Urinary bladder (tissue), 4 donors: Measurements from ENCODE around the gene PIMREG. TPM values are rescaled to one million over a fixed set of nuclear protein-coding genes. Genes with fewer than 3 reads are reported as not detected.

Experiments used
- DNase-seq: peaks from one replicate; pipeline ENCODE4 v3.0.0-alpha.2; 2015; ENCODE audit errors: extremely low spot score
- H3K27ac ChIP-seq: one replicate; pipeline ENCODE4 v1.5.1; 2013; ENCODE audit warnings: low read depth, mild to moderate bottlenecking, moderate library complexity
- H3K36me3 ChIP-seq: one replicate; pipeline ENCODE4 v1.6.1; 2013; ENCODE audit warnings: mild to moderate bottlenecking, moderate library complexity; ENCODE audit not compliant: insufficient read depth
- H3K4me1 ChIP-seq: one replicate; pipeline ENCODE4 v1.6.1; 2013; ENCODE audit warnings: mild to moderate bottlenecking, moderate library complexity; ENCODE audit not compliant: insufficient read depth
- H3K4me3 ChIP-seq: one replicate; pipeline ENCODE4 v1.5.1; 2013; ENCODE audit warnings: low read depth, low read length
- WGBS: extraction: QIAGEN DNeasy Blood & Tissue Kit; methylation state at CpG from one replicate; pipeline ENCODE4 v1.1.7; 2013; 5-methylcytosine and 5-hydroxymethylcytosine counted together
- polyA plus RNA-seq: library from polyadenylated mRNA; stranded (reverse); fragments of 200-250 nt; gene quantifications from one replicate; pipeline ENCODE4 v1.2.3, GENCODE V29; 2013
- total RNA-seq: library from RNA; depleted of rRNA; stranded (reverse); fragments of >200 nt; gene quantifications from one replicate; pipeline ENCODE4 v1.2.3, GENCODE V29; 2014
- donor health status: healthy with polysubstance abuse.
- donor health status: healthy.

The PIMREG gene
- total and polyA plus RNA-seq, 2 donors: 0.41 to 14.2 TPM

DNA sequence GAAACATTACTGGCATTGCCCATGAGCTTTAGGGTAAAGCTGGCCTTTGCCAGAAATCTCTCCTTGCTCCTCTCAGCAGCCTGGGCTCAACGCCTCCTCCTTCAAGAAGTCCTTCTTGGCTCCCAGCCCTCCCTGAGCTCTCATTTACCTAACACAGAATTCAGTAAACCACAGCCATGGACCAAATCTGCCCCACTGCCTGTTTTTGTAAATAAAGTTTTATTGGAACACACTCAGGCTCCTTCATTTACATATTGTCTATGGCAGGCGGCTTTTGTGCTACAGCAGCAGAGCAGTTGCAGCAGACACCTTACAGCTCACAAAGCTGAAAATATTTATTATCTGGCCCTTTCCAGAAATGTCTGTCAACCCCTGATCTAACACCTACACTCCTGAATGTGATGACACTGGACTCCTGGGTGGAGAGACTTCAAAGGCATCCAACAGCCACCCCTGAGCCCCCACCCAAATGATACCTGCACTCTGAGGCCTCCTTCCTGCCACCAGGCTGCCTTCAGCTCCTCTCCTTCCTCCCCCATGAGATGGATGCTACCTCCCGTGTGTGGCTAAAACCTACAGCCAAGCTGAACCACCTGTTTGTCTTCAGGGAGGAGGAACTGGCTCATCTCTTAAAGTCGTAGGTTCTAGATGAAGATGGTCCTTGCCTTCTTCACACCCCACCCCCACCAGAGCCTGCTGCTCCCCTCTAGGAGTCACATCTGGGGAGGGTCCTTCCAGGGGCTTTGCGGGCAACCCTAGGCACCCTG, 41.6 kb downstream of the PIMREG start:
- Histone ChIP-seq H3K4me1 (no peaks in the 10 kb centered on the region), H3K4me3 (no peak overlapping the region), H3K36me3 (no peaks in the 10 kb centered on the region), H3K27ac (no peak overlapping the region)
- WGBS: 71% methylated on average over 5 of the region's 5 CpGs
- no peak for DNase-seq

DNA sequence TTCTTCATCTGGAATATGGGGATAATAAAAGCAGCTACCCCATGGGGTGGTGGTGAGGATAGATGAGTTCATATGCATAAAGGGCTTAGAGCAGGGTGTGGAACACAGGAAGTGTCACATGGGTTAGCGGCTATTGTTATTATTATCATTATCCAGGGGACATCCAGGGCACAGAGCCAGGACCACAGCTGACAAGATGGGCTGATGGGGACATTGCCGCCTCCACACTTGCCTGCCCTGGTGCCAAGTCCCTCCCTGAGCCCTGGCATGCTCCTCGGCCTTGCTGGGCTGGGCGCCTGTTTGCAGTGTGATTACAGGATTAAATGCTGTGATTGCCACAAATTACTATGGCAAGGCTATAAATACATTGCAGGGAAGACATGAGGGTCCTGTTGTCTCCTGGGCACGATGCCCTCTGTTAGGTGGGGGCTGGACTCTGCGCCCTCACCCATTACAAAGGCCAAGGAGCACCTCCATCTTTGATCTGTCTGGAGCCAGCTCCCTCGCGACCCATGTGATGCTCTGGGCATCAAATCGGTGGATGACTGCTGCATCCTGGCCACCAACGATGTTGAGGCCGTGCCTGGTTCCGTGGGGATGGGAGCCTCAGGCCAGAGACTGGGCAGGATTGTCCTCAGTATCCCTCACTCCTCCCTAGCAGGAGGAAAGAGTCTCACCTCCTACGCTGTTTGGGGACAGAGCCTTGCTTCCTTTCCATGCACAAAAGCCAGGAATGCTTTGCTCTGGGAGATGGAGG, 43.2 kb downstream of the PIMREG start:
- H3K36me3 ChIP-seq: no peaks in the 10 kb centered on the region
- H3K4me1 ChIP-seq: no peaks in the 10 kb centered on the region
- DNase-seq: no peak
- WGBS: 53% methylated on average over 13 of the region's 13 CpGs
- no peak overlapping the region for H3K4me3 ChIP-seq
- H3K27ac ChIP-seq: no peak overlapping the region

DNA sequence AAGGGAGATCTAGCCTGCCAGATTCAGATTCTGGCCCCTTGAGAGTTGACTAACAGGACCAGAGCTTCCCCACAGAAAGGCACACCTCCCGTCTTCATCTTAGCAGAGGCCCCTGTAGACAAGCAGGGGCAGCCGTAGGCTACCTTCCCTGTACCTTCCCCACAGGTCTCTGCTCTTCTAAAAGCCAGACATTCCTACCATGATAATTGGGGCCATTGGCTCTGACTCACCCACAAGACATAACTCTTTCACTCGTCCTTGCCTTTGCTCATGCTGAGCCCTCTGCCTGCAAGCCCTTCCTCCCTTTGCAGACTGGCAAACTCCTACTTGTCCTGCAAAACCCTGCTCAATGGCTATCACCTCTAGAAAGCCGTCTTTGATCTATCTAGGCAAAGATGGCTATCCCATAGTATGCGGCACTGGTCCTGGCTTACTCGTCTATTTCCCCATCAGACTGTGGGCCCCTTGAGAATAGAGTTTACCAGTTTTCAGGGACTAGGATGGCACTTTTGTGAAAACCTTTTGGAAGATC, 43.8 kb downstream of the PIMREG start:
- 76% methylated on average over 6 of the region's 6 CpGs for WGBS
- H3K27ac ChIP-seq: no peak overlapping the region
- DNase-seq: no peak

GRCh38 chr17:6489016-6489550, 44.8 kb downstream of the PIMREG start:
- Histone ChIP-seq H3K27ac (no peak overlapping the region), H3K4me1 (no peaks in the 10 kb centered on the region), H3K36me3 (no peaks in the 10 kb centered on the region), H3K4me3 (no peak overlapping the region)
- DNase-seq: no peak
- 87% methylated on average over 6 of the region's 6 CpGs for WGBS

More for the DNA sequence above, 43.8 kb downstream of the PIMREG start:
- no peaks in the 10 kb centered on the region for H3K4me1 ChIP-seq
- H3K36me3 ChIP-seq: no peaks in the 10 kb centered on the region
- no peak overlapping the region for H3K4me3 ChIP-seq

- H3K4me1 ChIP-seq: no peaks in the 10 kb centered on the region
- no peak overlapping the region for H3K27ac ChIP-seq
- 78% methylated on average over 7 of the region's 7 CpGs for WGBS
- H3K4me3 ChIP-seq: no peak overlapping the region
- no peak for DNase-seq
- no peaks in the 10 kb centered on the region for H3K36me3 ChIP-seq
Observed at GRCh38 chr17:6491071-6491700, 46.9 kb downstream of the PIMREG start.

DNA sequence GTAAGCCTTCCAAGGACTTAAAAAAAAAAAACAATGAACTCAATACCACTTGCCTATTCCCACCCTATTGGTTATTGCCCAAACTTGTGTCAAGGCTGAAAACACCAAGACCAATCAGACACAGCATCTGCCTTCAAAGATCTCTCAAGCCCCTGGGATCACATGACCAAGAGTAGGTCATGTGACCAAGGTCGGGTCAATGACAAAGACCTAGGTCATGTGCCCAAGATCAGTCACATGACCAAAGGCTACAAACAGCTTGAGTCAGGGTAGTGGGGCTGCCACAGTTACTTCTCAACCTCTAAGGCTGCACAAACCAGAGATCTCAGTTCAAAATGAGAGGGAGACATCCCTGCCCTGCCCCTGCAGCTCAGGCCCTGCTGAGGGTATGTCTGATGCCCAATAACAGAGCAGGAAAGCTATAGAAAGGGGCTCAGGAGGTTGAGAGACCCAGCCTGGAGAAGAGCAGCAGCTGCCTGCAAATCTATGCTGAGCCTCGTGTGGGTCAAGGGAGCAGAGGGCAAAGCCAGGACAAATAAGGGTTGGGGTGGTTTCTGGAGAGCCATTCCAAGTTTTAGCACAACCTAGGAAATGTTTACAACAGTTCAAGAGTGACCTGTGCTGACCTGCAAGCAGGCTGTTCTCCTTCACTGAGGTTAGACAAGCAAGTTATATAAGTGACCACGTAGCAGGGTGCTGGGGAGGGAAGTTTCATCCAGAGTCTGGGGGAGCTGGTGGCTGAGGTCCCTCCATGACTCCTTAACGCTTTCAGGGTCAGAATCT, 48.8 kb downstream of the PIMREG start:
- no peak overlapping the region for H3K4me3 ChIP-seq
- no peak for DNase-seq
- WGBS: 66% methylated on average over 4 of the region's 4 CpGs
- H3K4me1 ChIP-seq: no peaks in the 10 kb centered on the region
- H3K27ac ChIP-seq: no peak overlapping the region
- no peaks in the 10 kb centered on the region for H3K36me3 ChIP-seq

DNA sequence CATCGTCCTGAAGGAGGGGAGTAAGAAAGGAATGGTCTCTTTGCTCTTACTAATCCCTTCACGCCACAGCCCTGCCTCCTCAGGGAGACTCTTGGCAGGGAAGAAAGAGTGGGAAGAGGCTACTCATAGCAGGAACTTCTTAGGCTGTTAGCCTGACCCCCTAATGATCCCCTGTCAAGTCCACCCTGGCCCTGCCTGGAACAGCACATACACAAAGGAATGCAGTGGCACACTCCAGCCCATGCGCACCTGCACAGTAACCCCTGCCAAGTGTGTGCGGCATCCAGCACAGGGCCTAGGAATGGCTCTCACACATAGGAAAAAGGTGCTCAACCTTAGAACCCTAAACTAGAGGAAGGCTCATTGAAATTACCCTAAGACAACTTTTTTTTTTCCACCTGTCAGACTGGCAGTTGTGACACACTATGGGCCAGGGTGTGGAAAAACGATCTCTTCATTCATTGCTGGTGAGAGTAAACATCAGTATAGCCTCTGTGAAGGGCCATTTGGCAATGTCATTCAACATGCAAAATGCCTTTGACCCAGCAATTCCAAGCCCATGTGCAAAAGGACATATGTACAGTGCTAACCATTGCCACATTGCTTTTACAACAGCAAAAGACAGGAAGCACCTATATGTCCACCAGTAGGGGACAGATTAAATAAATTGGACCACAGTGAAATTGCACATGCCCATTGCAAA, 50.1 kb downstream of the PIMREG start:
- DNase-seq: no peak
- Histone ChIP-seq H3K27ac (no peak overlapping the region), H3K4me1 (no peaks in the 10 kb centered on the region), H3K36me3 (no peaks in the 10 kb centered on the region), H3K4me3 (no peak overlapping the region)
- WGBS: 81% methylated on average over 5 of the region's 5 CpGs

GRCh38 chr17:6495450-6496115, 51.3 kb downstream of the PIMREG start:
- DNase-seq: no peak
- 60% methylated on average over 15 of the region's 15 CpGs for WGBS
- Histone ChIP-seq H3K27ac (no peak overlapping the region), H3K36me3 (no peaks in the 10 kb centered on the region), H3K4me3 (no peak overlapping the region), H3K4me1 (no peaks in the 10 kb centered on the region)

DNA sequence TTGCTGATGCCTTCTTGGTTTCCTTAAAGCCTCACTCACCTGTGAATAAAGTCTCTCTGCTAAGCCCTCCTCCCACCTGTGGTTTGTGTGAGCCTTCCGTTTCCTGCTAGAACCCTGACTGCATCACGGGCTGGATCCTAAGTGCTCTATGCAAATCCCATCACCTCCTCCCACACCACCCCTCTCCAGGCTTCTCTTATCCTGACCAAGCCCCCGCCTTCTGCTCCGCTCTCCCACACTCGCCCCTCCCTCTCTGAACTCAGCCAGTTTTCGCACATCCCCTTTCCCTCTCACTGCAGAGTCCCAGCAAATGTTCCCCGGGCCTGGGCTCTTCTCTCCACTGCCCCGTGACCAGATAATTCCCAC, 51.8 kb downstream of the PIMREG start:
- Histone ChIP-seq H3K4me1 (no peaks in the 10 kb centered on the region), H3K4me3 (no peak overlapping the region), H3K36me3 (no peaks in the 10 kb centered on the region), H3K27ac (no peak overlapping the region)
- 28% methylated on average over 8 of the region's 8 CpGs for WGBS
- DNase-seq: peak; percentile 5

GRCh38 chr17:6496640-6497441, 52.6 kb downstream of the PIMREG start:
- Histone ChIP-seq H3K4me1 (no peaks in the 10 kb centered on the region), H3K27ac (no peak overlapping the region), H3K4me3 (no peak overlapping the region), H3K36me3 (no peaks in the 10 kb centered on the region)
- WGBS: 54% methylated on average over 15 of the region's 15 CpGs
- no peak for DNase-seq

DNA sequence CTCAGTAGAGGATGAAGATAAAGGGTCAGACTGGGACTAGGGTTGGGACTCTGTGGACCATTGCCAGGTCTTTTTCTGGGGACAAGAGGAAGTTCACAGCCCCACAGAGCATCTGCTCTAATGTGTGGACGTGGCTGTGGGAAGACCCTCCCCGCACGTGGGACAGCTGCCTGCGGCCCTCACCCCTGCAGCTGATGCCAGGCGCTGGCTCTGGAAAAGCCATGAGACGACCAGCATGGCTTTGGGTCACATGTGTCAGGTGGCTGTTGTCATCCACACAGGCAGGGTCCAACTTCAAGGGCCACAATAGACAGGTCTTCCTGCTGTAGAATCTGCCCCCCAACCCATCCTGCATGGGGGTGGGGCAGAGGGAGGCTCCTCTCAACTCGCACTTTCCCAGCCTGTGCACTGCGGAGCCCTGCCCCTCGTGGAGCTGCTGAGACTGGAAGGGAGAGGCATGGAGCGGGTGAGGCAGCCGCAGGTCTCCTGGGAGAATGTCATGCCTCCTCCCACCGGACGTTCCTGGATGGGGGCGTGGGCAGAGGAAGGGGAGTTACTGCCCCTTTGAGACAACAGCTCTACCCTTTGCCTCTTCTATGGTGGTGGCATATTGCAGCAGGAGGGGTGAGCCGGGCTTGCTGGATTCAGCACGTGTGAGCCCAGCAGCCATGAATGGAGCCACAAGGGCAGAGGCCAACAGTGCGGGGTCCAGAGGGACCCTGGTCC, 53.4 kb downstream of the PIMREG start:
- Histone ChIP-seq H3K4me1 (no peaks in the 10 kb centered on the region), H3K4me3 (no peak overlapping the region), H3K36me3 (no peaks in the 10 kb centered on the region), H3K27ac (no peak overlapping the region)
- WGBS: 56% methylated on average over 17 of the region's 17 CpGs
- no peak for DNase-seq
